GM19240 (cell line): ENCODE results near the gene CBX8.

Source experiments
- DNase-seq: peaks from one replicate; pipeline ENCODE4 v3.0.0; 2011; ENCODE audit warnings: low spot score; ENCODE audit not compliant: insufficient read length

The CBX8 gene

GRCh38 chr17:79754370-79754769, 42.5 kb downstream of the CBX8 start:
- no peak for DNase-seq

GRCh38 chr17:79752175-79752574, 44.7 kb downstream of the CBX8 start:
- DNase-seq: no peak

GRCh38 chr17:79750650-79751545, 46.0 kb downstream of the CBX8 start:
- DNase-seq: no peak

- DNase-seq: no peak
Observed at GRCh38 chr17:79749958-79750357, 46.9 kb downstream of the CBX8 start.

- DNase-seq: no peak
Observed at GRCh38 chr17:79749156-79749815, 47.6 kb downstream of the CBX8 start.

- DNase-seq: no peak
Observed at GRCh38 chr17:79748295-79749099, 48.4 kb downstream of the CBX8 start.

- DNase-seq: no peak
Observed at GRCh38 chr17:79747508-79748294, 49.2 kb downstream of the CBX8 start.

GRCh38 chr17:79746889-79747507, 49.9 kb downstream of the CBX8 start:
- DNase-seq: no peak

GRCh38 chr17:79745641-79746105, 51.2 kb downstream of the CBX8 start:
- DNase-seq: no peak

- no peak for DNase-seq
Observed at GRCh38 chr17:79743614-79744013, 53.3 kb downstream of the CBX8 start.

GRCh38 chr17:79742951-79743476, 53.9 kb downstream of the CBX8 start:
- DNase-seq: no peak

- no peak for DNase-seq
Observed at GRCh38 chr17:79742589-79742918, 54.3 kb downstream of the CBX8 start.
